GM23338 (cell line): Measurements from ENCODE around the gene ARHGAP28.

Source experiments
- CTCF ChIP-seq, 2 experiments: fragments of 200-600 bp in 1 of 2; sonication (generic) in 1 of 2; conservative IDR thresholded peaks; 2 replicates each; pipeline versions ENCODE4 v1.5.1 to v1.6.1; 2016 to 2017; ENCODE audit warnings: antibody characterized with exemption in 2 of 2, low read depth in 2 of 2, mild to moderate bottlenecking in 2 of 2, moderate library complexity in 1 of 2
- ETS1 ChIP-seq: IDR thresholded peaks from 2 replicates; pipeline ENCODE4 v1.6.1; 2016; ENCODE audit warnings: antibody characterized with exemption
- EZH2 ChIP-seq: fragments of 200-600 bp; sonication (generic); IDR thresholded peaks from one replicate; pipeline ENCODE4 v1.8.0; 2017; ENCODE audit warnings: antibody characterized with exemption, mild to moderate bottlenecking, low read depth; ENCODE audit not compliant: unreplicated experiment
- EZH2phosphoT487 ChIP-seq: fragments of 200-600 bp; sonication (generic); IDR thresholded peaks from one replicate; pipeline ENCODE4 v1.8.1; 2018; ENCODE audit warnings: antibody characterized with exemption; ENCODE audit not compliant: unreplicated experiment
- POLR2AphosphoS5 ChIP-seq: IDR thresholded peaks from 2 replicates; pipeline ENCODE4 v1.6.1; 2016; ENCODE audit warnings: antibody characterized with exemption, low read depth
- REST ChIP-seq: IDR thresholded peaks from one replicate; pipeline ENCODE4 v1.6.1; 2018; ENCODE audit warnings: antibody characterized with exemption; ENCODE audit not compliant: unreplicated experiment
- ZNF331 ChIP-seq: fragments of 250-450 bp; sonication (Bioruptor Pico); IDR thresholded peaks from 2 replicates; pipeline ENCODE4 v1.5.0; 2020; ENCODE audit warnings: low read depth, mild to moderate bottlenecking, moderate library complexity

GRCh38 chr18:6743999-6744398, 14.5 kb downstream of the ARHGAP28 start:
- TF ChIP-seq CTCF (conservative IDR thresholded peaks at IDR 0.05; ENCODE audit: low read depth in 2 of 2) (no peak), REST (no peak), EZH2 (no peak), ETS1 (no peak), POLR2AphosphoS5 (no peak), ZNF331 (CRISPR knock-in tag) (no peak), EZH2phosphoT487 (no peak)
